HL-60 (cell line): ENCODE measurements around the gene METAP2.
"Not testable (repeated sequence)": the region's sequence is repeated elsewhere in the genome, so short reads cannot be mapped to it uniquely, and the experiment has no call there.

ENCODE experiments used
- DNase-seq, 2 experiments: peaks; one replicate each; pipeline ENCODE4 v3.0.0-alpha.2; 2010 to 2020; ENCODE audit warnings: low read depth in 1 of 2, low spot score in 1 of 2
- H3K27ac ChIP-seq: fragments of 250-450 bp; sonication (Bioruptor Pico); replicated peaks from 2 replicates; pipeline ENCODE4 v1.5.1; 2020; ENCODE audit warnings: mild to moderate bottlenecking, moderate library complexity
- H3K27me3 ChIP-seq: fragments of 250-450 bp; sonication (Bioruptor Pico); 2 replicates; pipeline ENCODE4 v1.5.1; 2021; ENCODE audit warnings: mild to moderate bottlenecking, moderate library complexity; ENCODE audit not compliant: insufficient read depth, poor library complexity, severe bottlenecking
- H3K4me3 ChIP-seq: replicated peaks from 2 replicates; pipeline ENCODE4 v1.5.1; 2011; ENCODE audit warnings: mild to moderate bottlenecking, control low read depth, low read length; ENCODE audit not compliant: insufficient read depth
- GABPA ChIP-seq: IDR thresholded peaks from 2 replicates; pipeline ENCODE4 v1.6.1; 2012; ENCODE audit warnings: low read depth
- POLR2AphosphoS5 ChIP-seq: IDR thresholded peaks from 2 replicates; pipeline ENCODE4 v1.6.1; 2012; ENCODE audit warnings: low read depth
- SPI1 ChIP-seq: IDR thresholded peaks from 2 replicates; pipeline ENCODE4 v1.6.1; 2012; ENCODE audit warnings: low read depth, mild to moderate bottlenecking, borderline replicate concordance
- TF ChIP-seq, protein P1 (sequence below): IDR thresholded peaks from 2 replicates; pipeline ENCODE4 v1.6.1; 2012; ENCODE audit warnings: low read depth; ENCODE audit not compliant: insufficient replicate concordance
- TF ChIP-seq, protein P2 (sequence below): IDR thresholded peaks from one replicate; pipeline ENCODE4 v1.5.1; 2011; ENCODE audit warnings: low read length, control low read depth, inconsistent platforms; ENCODE audit not compliant: insufficient read depth

Gene METAP2

DNA sequence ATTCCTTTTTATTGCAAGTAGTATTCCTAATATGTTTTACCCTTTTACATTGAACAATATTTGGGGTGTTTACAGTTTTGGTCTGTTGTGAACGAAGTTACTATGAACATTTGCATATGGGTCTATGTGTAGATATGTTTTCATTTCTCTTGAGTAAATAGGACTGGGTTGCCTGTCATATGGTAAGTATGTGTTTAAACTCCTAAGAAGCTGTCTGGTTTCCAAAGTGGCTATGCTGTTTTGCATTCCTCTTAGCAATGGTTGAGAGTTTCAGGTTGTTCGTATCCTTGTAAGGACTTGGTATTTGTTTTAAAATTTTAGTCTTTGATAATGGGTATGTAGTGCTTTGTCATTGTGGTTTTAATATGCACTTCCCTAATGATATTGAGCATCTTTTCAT is 6.3 kb downstream of the METAP2 start:
- Histone ChIP-seq H3K4me3 (no peak overlapping the region), H3K27ac (no peak overlapping the region; the same call in 1 of the 2 replicates), H3K27me3 (peaks cover 2% of the 10 kb centered on the region)
- no peak for DNase-seq
- TF ChIP-seq, protein P1, sequence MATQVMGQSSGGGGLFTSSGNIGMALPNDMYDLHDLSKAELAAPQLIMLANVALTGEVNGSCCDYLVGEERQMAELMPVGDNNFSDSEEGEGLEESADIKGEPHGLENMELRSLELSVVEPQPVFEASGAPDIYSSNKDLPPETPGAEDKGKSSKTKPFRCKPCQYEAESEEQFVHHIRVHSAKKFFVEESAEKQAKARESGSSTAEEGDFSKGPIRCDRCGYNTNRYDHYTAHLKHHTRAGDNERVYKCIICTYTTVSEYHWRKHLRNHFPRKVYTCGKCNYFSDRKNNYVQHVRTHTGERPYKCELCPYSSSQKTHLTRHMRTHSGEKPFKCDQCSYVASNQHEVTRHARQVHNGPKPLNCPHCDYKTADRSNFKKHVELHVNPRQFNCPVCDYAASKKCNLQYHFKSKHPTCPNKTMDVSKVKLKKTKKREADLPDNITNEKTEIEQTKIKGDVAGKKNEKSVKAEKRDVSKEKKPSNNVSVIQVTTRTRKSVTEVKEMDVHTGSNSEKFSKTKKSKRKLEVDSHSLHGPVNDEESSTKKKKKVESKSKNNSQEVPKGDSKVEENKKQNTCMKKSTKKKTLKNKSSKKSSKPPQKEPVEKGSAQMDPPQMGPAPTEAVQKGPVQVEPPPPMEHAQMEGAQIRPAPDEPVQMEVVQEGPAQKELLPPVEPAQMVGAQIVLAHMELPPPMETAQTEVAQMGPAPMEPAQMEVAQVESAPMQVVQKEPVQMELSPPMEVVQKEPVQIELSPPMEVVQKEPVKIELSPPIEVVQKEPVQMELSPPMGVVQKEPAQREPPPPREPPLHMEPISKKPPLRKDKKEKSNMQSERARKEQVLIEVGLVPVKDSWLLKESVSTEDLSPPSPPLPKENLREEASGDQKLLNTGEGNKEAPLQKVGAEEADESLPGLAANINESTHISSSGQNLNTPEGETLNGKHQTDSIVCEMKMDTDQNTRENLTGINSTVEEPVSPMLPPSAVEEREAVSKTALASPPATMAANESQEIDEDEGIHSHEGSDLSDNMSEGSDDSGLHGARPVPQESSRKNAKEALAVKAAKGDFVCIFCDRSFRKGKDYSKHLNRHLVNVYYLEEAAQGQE = no peak
- peak; percentile 28; the same call in 1 of the 2 replicates for TF ChIP-seq SPI1

DNA sequence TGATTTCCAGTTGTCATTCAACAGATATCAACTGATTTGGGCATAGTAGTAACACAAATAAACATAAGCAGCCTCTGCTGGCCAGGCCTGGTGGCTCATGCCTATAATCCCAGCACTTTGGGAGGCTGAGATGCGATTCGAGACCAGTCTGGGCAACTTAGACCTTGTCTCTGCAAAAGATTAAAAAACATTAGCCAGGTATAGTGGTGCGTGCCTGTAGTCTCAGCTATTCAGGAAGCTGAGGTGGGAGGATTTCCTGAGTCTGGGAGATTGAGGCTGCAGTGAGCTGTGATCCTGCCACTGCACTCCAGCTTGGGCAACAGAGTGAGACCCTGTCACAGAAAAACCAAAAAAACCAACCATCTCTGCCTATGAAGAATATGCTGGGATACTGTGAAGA is 7.1 kb downstream of the METAP2 start:
- no peak for DNase-seq
- Histone ChIP-seq H3K27me3 (peaks cover 2% of the 10 kb centered on the region), H3K27ac (no peak overlapping the region), H3K4me3 (no peak overlapping the region)
- TF ChIP-seq SPI1 (no peak), GABPA (no peak), POLR2AphosphoS5 (no peak)
- TF ChIP-seq, protein P1 = no peak
- TF ChIP-seq, protein P2, sequence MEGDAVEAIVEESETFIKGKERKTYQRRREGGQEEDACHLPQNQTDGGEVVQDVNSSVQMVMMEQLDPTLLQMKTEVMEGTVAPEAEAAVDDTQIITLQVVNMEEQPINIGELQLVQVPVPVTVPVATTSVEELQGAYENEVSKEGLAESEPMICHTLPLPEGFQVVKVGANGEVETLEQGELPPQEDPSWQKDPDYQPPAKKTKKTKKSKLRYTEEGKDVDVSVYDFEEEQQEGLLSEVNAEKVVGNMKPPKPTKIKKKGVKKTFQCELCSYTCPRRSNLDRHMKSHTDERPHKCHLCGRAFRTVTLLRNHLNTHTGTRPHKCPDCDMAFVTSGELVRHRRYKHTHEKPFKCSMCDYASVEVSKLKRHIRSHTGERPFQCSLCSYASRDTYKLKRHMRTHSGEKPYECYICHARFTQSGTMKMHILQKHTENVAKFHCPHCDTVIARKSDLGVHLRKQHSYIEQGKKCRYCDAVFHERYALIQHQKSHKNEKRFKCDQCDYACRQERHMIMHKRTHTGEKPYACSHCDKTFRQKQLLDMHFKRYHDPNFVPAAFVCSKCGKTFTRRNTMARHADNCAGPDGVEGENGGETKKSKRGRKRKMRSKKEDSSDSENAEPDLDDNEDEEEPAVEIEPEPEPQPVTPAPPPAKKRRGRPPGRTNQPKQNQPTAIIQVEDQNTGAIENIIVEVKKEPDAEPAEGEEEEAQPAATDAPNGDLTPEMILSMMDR = no peak

DNA sequence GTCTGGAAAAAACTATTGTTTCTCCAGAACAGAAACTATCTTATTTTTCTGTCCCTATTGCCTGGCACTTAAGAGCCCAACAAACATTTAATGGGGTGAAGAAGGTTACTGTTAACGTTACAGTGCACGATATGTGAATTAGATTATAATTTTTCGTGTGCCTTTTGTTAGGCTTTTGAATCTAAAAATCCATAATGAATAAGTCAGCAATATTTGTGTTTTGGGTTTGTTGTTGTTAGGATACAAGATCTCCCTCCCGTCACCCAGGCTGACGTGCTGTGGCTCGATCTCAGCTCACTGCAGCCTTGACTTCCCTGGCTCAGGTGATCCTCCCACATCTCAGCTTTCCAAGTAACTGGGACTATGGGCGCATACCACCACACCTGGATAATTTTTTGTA is 7.9 kb downstream of the METAP2 start:
- DNase-seq = no peak
- no peak overlapping the region for H3K4me3 ChIP-seq
- TF ChIP-seq SPI1 (no peak), POLR2AphosphoS5 (no peak), GABPA (no peak)
- TF ChIP-seq, protein P2 = no peak
- TF ChIP-seq, protein P1 = no peak
- peaks cover 2% of the 10 kb centered on the region for H3K27me3 ChIP-seq
- no peak overlapping the region for H3K27ac ChIP-seq

DNA sequence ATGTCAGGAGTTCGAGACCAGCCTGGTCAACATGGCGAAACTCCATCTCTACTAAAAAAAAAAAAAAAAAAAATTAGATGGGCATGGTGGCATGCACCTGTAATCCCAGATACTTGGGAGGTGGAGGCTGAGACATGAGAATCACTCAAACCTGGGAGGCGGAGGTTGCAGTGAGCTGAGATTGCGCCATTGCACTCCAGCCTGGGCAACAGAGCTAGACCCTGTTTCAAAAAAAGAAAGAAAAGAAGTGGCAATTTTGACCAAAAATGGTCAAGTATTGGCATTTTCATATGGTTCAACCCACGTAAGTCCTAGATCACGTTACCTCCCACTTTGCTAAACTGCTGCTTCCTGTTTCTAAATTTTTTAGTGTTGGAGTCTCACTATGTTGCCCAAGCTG is 8.6 kb downstream of the METAP2 start:
- H3K27me3 ChIP-seq, H3K4me3 ChIP-seq, H3K27ac ChIP-seq, DNase-seq: not testable (repeated sequence)
